Vagina (tissue), 2 donors: ENCODE measurements around the gene COL18A1. TPM values are rescaled to one million over a fixed set of nuclear protein-coding genes. Genes with fewer than 3 reads are reported as not detected.

Experiments
- DNase-seq, 2 donors: peaks; one replicate each; pipeline ENCODE4 v3.0.0-alpha.2; 2017; ENCODE audit errors: extremely low spot score in 2 of 2
- H3K27ac ChIP-seq: fragments of 200-600 bp; sonication (generic); one replicate; pipeline ENCODE4 v1.5.1; 2019
- H3K27me3 ChIP-seq: fragments of 200-600 bp; sonication (generic); one replicate; pipeline ENCODE4 v1.5.1; 2019
- H3K36me3 ChIP-seq, 2 donors: fragments of 200-600 bp; sonication (generic); one replicate each; pipeline ENCODE4 v1.5.1; 2017 to 2019
- H3K4me1 ChIP-seq: fragments of 200-600 bp; sonication (generic); one replicate; pipeline ENCODE4 v1.5.1; 2019
- H3K4me3 ChIP-seq, 2 donors: fragments of 200-600 bp; sonication (generic); 1 replicate in 1 of 2; 2 replicates in 1 of 2; pipeline ENCODE4 v1.5.1; 2016 to 2019
- H3K9me3 ChIP-seq: fragments of 200-600 bp; sonication (generic); one replicate; pipeline ENCODE4 v1.5.1; 2019
- POLR2A ChIP-seq, 2 donors: fragments of 450-650 bp; IDR thresholded peaks; one replicate each; pipeline ENCODE4 v1.6.1; 2017; ENCODE audit warnings: antibody characterized with exemption in 2 of 2, mild to moderate bottlenecking in 2 of 2, moderate library complexity in 2 of 2
- POLR2AphosphoS5 ChIP-seq, 2 donors: sonication (generic); formaldehyde crosslinking; IDR thresholded peaks; one replicate each; pipeline ENCODE4 v1.9.0; 2017; ENCODE audit warnings: antibody characterized with exemption in 2 of 2, mild to moderate bottlenecking in 2 of 2, low read depth in 1 of 2; ENCODE audit not compliant: insufficient read depth in 1 of 2
- intact Hi-C: fragments of 100-400 bp; cut with DNase I; formaldehyde crosslinking; loops from one replicate; pipeline ENCODE4 v1.15.1; 2023
- total RNA-seq: library from RNA; depleted of rRNA; stranded (reverse); fragments of >200 nt; gene quantifications from one replicate; pipeline ENCODE4 v1.2.3, GENCODE V29; 2016
- TF ChIP-seq, protein P1 (sequence below), 3 experiments: fragments of 450-650 bp in 2 of 3; fragments of 200-600 bp in 1 of 3; sonication (generic) in 1 of 3; IDR thresholded peaks; one replicate each; pipeline ENCODE4 v1.5.1; 2017 to 2019; ENCODE audit warnings: antibody characterized with exemption in 3 of 3, mild to moderate bottlenecking in 2 of 3, moderate library complexity in 2 of 3

COL18A1 gene
- total RNA-seq, 1 donor from 2014 or later: 86.7 TPM

DNA sequence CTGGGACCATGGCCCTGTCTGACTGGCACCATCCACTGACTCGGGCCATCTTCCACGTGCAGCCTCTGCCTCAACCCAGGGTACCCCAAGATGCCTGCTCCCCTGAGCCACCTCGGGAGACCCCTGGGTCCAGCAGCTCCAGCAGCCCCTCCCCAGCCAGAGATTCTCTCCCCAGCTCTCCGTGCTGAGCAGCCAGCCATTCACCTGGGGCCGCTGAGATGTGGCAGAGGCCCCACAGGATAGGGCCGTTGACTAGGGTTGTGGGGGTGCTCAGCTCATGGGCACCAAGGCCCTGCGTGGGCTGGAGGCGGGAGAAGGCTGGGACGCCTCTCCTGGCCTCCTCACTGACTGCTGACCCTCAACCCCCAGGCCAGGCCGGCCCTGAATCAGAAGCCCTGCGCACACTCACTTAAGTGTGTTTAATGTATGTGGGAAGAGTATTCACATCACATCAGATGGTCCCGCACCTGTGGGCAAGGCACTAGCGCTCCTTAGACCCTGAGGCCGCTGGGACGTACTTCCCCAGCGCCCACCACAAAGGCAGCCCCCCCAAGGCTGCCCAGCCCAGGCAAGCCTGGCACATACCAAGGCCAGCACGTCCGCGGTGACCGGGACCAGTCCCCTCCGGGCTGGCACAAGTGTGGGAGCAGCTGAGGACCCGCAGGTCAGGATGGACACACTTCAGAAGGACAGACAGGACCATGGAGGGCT lies 109.5 kb downstream of the COL18A1 start:
- intact Hi-C loops: no loop called here
- TF ChIP-seq, protein P1, sequence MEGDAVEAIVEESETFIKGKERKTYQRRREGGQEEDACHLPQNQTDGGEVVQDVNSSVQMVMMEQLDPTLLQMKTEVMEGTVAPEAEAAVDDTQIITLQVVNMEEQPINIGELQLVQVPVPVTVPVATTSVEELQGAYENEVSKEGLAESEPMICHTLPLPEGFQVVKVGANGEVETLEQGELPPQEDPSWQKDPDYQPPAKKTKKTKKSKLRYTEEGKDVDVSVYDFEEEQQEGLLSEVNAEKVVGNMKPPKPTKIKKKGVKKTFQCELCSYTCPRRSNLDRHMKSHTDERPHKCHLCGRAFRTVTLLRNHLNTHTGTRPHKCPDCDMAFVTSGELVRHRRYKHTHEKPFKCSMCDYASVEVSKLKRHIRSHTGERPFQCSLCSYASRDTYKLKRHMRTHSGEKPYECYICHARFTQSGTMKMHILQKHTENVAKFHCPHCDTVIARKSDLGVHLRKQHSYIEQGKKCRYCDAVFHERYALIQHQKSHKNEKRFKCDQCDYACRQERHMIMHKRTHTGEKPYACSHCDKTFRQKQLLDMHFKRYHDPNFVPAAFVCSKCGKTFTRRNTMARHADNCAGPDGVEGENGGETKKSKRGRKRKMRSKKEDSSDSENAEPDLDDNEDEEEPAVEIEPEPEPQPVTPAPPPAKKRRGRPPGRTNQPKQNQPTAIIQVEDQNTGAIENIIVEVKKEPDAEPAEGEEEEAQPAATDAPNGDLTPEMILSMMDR (IDR thresholded peaks at IDR 0.05): no peak
- TF ChIP-seq POLR2A (IDR thresholded peaks at IDR 0.05): no peak
- no peak for TF ChIP-seq POLR2AphosphoS5 (IDR thresholded peaks at IDR 0.05; ENCODE audit: insufficient read depth in 1 of 2, low read depth in 1 of 2)
- Histone ChIP-seq H3K27ac (no peak overlapping the region), H3K4me1 (no peaks in the 10 kb centered on the region), H3K9me3 (peaks cover 10% of the 10 kb centered on the region), H3K27me3 (no peaks in the 10 kb centered on the region), H3K36me3 (peaks cover 0 to 19% of the 10 kb centered on the region in 2 donors), H3K4me3 (no peak overlapping the region)
- no peak for DNase-seq

DNA sequence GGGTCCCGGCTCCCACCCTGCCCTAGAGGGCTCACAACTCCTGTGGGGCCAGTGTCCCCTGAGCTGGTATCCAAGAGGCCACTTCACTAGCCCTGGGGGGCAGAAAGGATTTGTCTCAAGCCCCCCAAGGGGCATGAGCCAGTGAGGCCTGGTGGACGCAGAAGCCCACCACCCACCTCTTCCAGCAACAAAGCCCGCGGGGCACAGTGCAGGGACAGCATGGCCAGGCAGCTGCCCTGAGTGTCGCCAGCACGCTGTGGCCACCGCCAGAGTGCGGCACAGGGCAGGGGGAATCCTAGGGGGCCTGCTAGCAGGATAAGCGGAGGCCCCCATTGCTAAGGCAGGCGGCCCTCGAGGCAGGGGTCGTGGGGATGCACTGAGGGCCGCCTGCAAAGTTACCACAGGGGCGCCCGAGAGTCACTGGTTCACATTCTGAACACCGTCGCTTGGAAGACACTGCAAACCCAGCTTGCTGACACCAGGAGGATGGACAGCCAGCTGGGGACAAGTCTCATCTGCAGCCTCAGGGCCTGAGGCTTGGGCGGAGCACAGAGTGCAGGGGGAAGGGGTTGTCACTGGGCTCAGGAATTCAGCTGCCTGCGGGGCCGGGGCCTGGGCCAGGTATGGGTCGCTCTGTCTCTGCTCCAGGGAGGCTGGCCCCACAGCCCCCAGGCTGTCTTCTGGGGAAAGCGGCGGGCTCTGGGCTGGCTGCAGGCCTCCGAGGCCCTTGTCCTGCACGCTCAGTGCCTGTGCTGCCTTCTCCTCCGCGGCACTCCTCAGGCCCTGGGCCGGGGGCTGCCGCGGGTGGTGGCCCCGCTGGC lies 110.5 kb downstream of the COL18A1 start:
- H3K4me3 ChIP-seq: no peak overlapping the region
- no peaks in the 10 kb centered on the region for H3K4me1 ChIP-seq
- H3K36me3 ChIP-seq: peaks cover 0 to 17% of the 10 kb centered on the region in 2 donors
- DNase-seq: no peak
- intact Hi-C loops: no loop called here
- TF ChIP-seq, protein P1 (IDR thresholded peaks at IDR 0.05): no peak
- no peak for TF ChIP-seq POLR2A (IDR thresholded peaks at IDR 0.05)
- no peak for TF ChIP-seq POLR2AphosphoS5 (IDR thresholded peaks at IDR 0.05; ENCODE audit: insufficient read depth in 1 of 2, low read depth in 1 of 2)
- no peaks in the 10 kb centered on the region for H3K27me3 ChIP-seq
- H3K9me3 ChIP-seq: peaks cover 17% of the 10 kb centered on the region
- no peak overlapping the region for H3K27ac ChIP-seq

DNA sequence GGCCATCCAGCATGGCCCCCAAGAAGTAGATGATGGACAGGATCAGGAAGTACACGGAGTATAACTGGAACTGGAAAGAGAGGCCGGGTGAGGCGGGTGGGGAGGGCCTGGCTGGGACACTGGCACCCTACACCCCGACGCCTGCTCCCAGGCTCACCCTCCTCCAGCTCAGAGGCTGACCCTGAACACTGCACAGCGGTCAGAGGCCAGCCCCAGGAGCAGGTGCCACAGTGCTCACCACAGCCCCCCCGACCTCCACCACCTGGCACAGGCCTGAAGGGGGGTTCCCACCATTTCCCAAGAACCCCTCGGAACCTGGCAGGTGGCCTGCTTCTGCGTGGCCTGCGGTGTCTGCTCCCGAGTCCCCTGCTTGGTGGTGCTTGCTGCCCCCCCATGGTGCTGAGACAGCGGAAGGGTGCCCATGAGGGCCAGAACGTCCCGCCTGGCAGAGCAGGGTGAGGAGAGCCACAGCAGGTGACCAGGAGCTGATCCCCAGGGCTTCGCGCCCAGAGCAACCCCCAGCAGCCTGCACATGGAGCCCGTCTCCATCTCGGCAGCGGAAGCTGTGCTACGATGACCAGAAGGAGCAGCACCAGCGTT lies 111.2 kb downstream of the COL18A1 start:
- intact Hi-C loops: no loop called here
- Histone ChIP-seq H3K4me1 (no peaks in the 10 kb centered on the region), H3K27ac (no peak overlapping the region), H3K36me3 (peaks cover 0 to 13% of the 10 kb centered on the region in 2 donors), H3K27me3 (no peaks in the 10 kb centered on the region), H3K9me3 (peaks cover 22% of the 10 kb centered on the region), H3K4me3 (no peak overlapping the region)
- TF ChIP-seq, protein P1 (IDR thresholded peaks at IDR 0.05): no peak
- TF ChIP-seq POLR2A (IDR thresholded peaks at IDR 0.05) (no peak), POLR2AphosphoS5 (IDR thresholded peaks at IDR 0.05; ENCODE audit: insufficient read depth in 1 of 2, low read depth in 1 of 2) (no peak)
- DNase-seq: no peak

DNA sequence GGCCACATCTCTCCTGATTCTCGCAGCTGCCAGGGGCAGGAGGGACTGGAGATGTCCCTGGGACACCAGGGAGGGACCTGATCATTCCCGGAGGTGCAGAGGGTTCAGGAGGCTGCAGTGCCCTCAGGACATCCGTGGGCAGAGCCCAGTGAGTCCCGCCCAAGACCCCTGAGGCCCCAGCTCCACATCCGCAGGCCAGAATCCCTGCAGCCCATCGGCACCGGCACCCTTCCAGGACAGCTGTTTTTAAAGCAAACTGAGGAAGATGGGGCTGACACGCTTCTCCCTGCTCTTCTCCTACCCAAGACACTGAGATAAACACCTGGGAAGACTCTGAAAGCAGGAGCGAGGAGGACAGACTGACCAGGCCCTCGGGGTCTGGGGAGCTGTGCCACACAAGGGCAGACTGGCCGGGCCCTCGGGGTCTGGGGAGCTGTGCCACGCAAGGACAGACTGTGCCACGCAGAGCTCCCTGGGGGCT lies 111.7 kb downstream of the COL18A1 start:
- H3K4me3 ChIP-seq: no peak overlapping the region
- H3K27ac ChIP-seq: no peak overlapping the region

DNA sequence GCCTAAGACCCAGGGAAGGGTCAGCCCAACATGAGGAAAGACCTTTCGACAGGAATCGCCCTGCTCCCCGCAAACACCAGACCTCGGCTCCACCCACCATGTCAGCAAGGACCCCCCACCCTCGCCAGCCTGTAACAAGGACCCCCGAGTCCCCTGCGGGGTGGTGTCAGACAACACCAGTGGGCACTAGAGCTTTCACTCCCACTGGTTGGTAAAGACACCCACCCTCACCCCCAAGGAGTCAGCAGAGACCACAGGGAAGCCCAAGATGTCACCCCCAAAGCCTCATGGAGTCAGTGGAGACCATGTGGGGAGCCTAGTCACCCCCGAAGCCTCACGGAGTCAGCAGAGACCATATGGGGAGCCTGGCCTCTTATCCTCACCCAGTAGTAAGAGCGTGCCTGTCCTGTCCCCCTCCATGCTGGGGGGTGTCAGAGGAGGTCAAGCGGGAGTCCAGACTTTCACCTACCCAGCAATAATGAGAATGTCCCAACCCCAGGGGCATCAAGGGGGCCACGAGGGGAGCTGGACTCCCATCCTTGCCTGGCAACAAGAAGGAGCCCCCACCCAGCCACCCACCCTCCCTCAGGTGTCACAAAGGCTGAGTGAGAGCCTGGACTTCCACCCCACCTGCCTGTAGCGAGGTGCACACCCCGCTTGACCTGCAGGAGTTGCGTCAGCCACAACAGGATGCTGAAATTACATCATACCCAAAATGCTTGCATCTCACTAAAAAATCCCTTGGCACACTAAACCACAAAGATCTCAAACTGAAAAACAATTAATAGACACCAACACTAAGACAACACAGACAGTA lies 112.5 kb downstream of the COL18A1 start:
- Histone ChIP-seq H3K27ac (no peak overlapping the region), H3K9me3 (peaks cover 22% of the 10 kb centered on the region), H3K36me3 (peaks cover 0 to 2% of the 10 kb centered on the region in 2 donors), H3K4me3 (no peak overlapping the region), H3K4me1 (no peaks in the 10 kb centered on the region), H3K27me3 (no peaks in the 10 kb centered on the region)
- intact Hi-C loops: no loop called here
- DNase-seq: no peak
- TF ChIP-seq, protein P1 (IDR thresholded peaks at IDR 0.05): no peak
- TF ChIP-seq POLR2A (IDR thresholded peaks at IDR 0.05) (no peak), POLR2AphosphoS5 (IDR thresholded peaks at IDR 0.05; ENCODE audit: insufficient read depth in 1 of 2, low read depth in 1 of 2) (no peak)

More for the DNA sequence above, 111.7 kb downstream of the COL18A1 start:
- DNase-seq: no peak
- H3K9me3 ChIP-seq: peaks cover 22% of the 10 kb centered on the region
- peaks cover 0 to 8% of the 10 kb centered on the region in 2 donors for H3K36me3 ChIP-seq
- no peaks in the 10 kb centered on the region for H3K27me3 ChIP-seq
- H3K4me1 ChIP-seq: no peaks in the 10 kb centered on the region
- TF ChIP-seq POLR2AphosphoS5 (IDR thresholded peaks at IDR 0.05; ENCODE audit: insufficient read depth in 1 of 2, low read depth in 1 of 2): no peak
- intact Hi-C loops: no loop called here
